HG03558 (cell line): ENCODE data around the gene DNAJA4.

ENCODE experiments used
- ATAC-seq: cut with Tn5 transposase; IDR thresholded peaks from one replicate; pipeline ENCODE4 v1.9.1; 2021; ENCODE audit warnings: moderate number of reproducible peaks; ENCODE audit not compliant: unreplicated experiment; ENCODE audit errors: extremely low read depth

The DNAJA4 gene

GRCh38 chr15:78274994-78275393 is 10.6 kb downstream of the DNAJA4 start:
- no peak for ATAC-seq

GRCh38 chr15:78276064-78276943 is 11.9 kb downstream of the DNAJA4 start:
- ATAC-seq: no peak

- no peak for ATAC-seq
Observed at GRCh38 chr15:78280319-78281072, 16.1 kb downstream of the DNAJA4 start.

- ATAC-seq: no peak
Observed at GRCh38 chr15:78282324-78282723, 18.0 kb downstream of the DNAJA4 start.

DNA sequence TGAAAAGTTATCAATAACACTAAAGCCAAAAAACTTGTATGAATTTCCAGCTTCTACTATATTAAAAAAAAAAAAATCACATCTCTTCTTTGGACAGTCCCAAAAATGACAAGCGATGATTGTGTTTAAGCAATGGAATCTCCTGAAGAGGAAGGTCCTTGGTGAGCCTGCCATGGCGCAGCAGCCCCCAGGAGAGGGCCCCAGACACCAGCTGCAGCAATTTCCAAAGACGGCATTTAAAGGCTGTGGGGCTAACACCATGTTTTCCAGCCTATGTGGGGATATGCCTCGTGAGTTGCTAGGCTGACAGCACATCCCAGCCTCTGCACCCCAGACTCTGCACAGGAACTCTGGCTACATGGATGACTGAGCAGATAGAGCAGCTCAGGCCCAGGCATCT is 20.4 kb downstream of the DNAJA4 start:
- ATAC-seq: no peak

GRCh38 chr15:78290222-78290621 is 25.9 kb downstream of the DNAJA4 start:
- ATAC-seq: no peak

GRCh38 chr15:78291052-78291451 is 26.7 kb downstream of the DNAJA4 start:
- no peak for ATAC-seq

DNA sequence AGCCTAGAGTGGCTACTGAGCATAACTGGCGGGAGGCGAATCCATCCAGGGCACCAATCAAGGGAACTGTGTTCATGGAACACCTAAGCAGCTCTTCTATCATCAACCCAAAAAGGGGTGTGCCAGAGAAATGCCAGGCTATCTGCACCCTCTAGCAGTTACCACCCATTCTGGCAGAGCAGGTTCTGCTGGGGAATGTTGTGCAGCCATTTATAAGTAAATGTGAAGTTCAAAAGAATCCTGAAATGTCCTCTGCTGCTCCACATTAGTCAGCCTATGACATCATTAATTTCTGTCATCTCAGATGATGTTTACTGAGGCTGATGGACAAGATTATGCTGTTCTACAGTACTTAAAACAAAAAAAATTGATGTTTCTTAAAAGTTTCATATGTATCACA is 27.3 kb downstream of the DNAJA4 start:
- ATAC-seq: no peak

- no peak for ATAC-seq
Observed at GRCh38 chr15:78292219-78292618, 27.9 kb downstream of the DNAJA4 start.

GRCh38 chr15:78299101-78299930 is 35.0 kb downstream of the DNAJA4 start, which contains the start of gene SKIC8:
Gene SKIC8, minus strand, starts transcription at chr15:78299609. Its CDS starts 3,923 bp downstream, at chr15:78295686.
- peak; percentile 62 for ATAC-seq

DNA sequence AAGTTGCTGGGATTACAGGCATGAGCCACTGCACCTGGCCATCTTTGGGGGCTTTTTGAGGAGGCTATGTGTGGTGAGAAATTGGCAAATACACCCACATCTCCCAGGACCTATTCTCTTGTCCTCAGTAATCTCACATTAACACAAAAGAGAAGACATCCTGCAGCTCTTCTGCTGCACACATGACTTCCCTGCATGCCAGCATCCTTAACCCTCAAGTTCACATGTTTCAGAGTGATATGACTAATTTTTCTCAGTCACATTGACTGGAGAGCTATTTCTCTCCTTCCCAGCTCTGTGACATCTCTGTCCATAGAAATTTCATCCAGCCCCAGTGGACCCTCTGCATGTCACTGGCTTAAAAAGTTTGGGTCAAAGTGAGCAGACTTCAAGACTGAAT is 37.0 kb downstream of the DNAJA4 start:
- ATAC-seq: no peak

- ATAC-seq: no peak
Observed at GRCh38 chr15:78301828-78302227, 37.5 kb downstream of the DNAJA4 start.

- no peak for ATAC-seq
Observed at GRCh38 chr15:78302579-78303312, 38.4 kb downstream of the DNAJA4 start.

- no peak for ATAC-seq
Observed at GRCh38 chr15:78304216-78305066, 40.1 kb downstream of the DNAJA4 start.

DNA sequence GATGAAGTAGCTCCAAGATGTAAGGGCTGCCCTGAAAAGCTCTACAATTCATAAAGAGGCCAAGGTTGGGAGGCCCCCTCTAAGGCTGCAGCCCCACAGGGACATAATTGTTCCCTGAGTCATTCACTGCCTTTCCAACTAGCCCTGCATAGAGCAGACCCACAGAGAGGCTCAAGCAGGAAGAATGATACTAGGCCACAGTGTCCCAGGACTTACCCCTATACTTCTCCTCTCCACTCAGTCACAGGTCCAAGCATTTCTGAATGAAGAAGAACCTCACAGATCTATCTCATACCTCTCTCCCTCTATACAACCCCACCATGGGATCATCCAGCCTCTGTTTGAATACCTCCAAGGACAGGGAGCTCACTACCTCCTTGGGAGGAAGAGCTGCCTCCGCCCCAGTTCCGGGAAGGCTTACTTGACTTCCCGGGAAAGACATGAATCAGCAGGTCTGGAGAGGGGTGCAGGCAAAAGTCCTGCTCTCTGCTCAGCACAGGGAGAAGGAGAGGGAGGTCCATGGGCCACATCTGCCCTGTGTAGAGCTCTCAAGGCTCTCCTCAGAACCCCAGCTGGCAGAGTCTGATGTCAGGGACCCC is 41.9 kb downstream of the DNAJA4 start:
- no peak for ATAC-seq

DNA sequence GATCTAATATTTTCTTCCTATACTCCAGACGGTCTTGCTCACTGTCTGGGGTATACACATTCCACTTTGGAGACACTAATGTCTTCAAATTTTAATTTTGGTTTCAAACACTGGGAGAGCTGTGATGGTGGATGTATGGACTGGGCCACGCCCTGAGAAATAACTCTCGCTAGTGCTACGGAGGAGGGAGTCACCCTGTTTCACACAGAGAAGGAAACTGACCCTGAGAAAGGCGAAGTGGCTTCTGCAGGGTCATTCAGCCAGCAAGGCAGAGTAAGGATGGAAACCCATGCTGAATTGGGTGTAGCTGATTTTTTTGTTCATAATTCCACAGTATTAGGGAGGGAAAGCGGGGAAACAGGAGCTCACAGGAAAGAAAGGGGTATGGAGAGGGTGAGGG is 43.6 kb downstream of the DNAJA4 start:
- ATAC-seq: no peak

DNA sequence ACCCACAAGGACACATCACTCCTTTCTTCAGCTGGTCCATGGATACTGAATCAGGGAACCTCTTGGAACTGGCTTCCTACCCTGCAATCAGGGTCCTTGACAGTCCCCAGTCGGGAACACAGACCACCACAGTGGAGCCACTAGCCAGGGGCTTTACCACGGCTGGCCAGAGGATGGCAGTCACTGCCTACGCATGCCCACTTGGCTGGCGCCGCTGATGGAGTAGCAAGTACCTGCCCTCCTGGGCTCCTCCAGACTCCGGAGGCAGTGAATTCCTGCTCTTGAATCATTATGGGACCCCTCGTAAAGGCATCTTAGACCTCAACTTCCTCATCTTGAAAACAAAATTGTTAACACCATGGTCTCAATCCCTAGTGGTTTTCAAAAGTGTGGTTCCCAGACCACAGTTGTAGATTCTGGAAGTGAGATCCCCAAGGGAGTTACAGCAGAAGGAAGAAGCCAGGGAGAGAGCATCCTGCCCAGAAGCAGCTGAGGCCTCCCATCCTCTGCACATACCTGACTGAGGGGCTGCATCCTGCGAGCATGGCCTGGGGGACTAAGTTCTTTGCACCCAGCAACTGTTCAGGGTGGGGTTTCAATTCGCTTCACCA is 44.2 kb downstream of the DNAJA4 start:
- ATAC-seq: no peak

DNA sequence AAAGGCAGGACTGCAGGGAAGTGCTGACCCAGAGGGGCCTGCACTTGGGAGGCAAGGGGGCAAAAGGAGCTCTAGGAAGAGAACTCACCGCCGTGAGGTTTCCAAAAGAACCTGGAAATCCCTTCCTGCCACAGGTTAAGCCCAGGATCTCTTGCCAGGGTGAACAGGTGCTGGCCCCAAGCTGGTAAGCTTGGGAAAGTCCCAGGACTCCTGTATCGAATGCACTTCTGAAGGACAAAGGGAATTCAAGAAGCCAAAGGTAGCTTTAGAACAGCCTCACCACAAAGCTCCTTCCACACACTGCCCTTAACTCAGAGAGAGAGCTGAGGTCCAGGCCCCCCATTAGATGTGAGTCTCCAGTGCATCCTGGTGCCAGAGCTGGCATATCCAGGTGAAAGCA is 46.9 kb downstream of the DNAJA4 start:
- ATAC-seq: no peak
